HEK293 (cell line): ENCODE data around the gene BCL11A.

Experiments
- CTCF ChIA-PET: fragments of 350-600 bp; formaldehyde crosslinking; extraction: SDS; loops from one replicate; lab custom pipeline; 2021; ENCODE audit warnings: antibody characterized with exemption; lab: Yijun Ruan, JAX
- POLR2A ChIA-PET: fragments of 300-600 bp; formaldehyde crosslinking; extraction: SDS; loops from one replicate; lab custom pipeline; 2020; ENCODE audit warnings: antibody characterized with exemption, inconsistent platforms; lab: Yijun Ruan, JAX
- H3K27ac ChIP-seq: fragments of 200-500 bp; sonication (Bioruptor generic); 2 replicates; pipeline ENCODE4 v1.5.1; 2014; ENCODE audit warnings: low read depth, low read length, control low read depth, inconsistent platforms; ENCODE audit errors: extremely low read depth
- H3K36me3 ChIP-seq, 2 experiments: fragments of 200-500 bp in 1 of 2; sonication (Bioruptor generic) in 1 of 2; 1 replicate in 1 of 2; 2 replicates in 1 of 2; pipeline ENCODE4 v1.5.1; 2014 to 2017; ENCODE audit warnings: inconsistent platforms in 2 of 2, low read length in 2 of 2; ENCODE audit not compliant: control insufficient read depth in 2 of 2, insufficient read depth in 1 of 2
- H3K4me1 ChIP-seq: fragments of 200-500 bp; sonication (Bioruptor generic); 2 replicates; pipeline ENCODE4 v1.5.1; 2014; ENCODE audit warnings: mild to moderate bottlenecking, low read length, inconsistent platforms; ENCODE audit not compliant: control insufficient read depth, insufficient read depth
- H3K4me3 ChIP-seq: 2 replicates; pipeline ENCODE4 v1.5.1; 2011; ENCODE audit warnings: low read depth, mild to moderate bottlenecking, control low read depth, low read length, moderate library complexity
- H3K9me3 ChIP-seq: fragments of 200-500 bp; sonication (Bioruptor generic); 2 replicates; pipeline ENCODE4 v1.5.1; 2014; ENCODE audit warnings: low read depth, low read length, inconsistent platforms; ENCODE audit not compliant: control insufficient read depth, insufficient read depth
- EGR2 ChIP-seq: fragments of 450-650 bp; formaldehyde crosslinking; IDR thresholded peaks from 2 replicates; pipeline ENCODE4 v1.5.1; 2016; ENCODE audit warnings: low read depth, missing biosample characterization, missing genetic modification characterization
- FEZF1 ChIP-seq: fragments of 450-650 bp; formaldehyde crosslinking; IDR thresholded peaks from 2 replicates; pipeline ENCODE4 v1.5.1; 2016; ENCODE audit warnings: missing biosample characterization, missing genetic modification characterization
- HOXD13 ChIP-seq: sonication (generic); formaldehyde crosslinking; IDR thresholded peaks from 2 replicates; pipeline ENCODE4 v1.8.0; 2022; ENCODE audit warnings: missing genetic modification reagents, borderline replicate concordance
- PRDM6 ChIP-seq: fragments of 450-650 bp; formaldehyde crosslinking; IDR thresholded peaks from 2 replicates; pipeline ENCODE4 v1.5.1; 2017; ENCODE audit warnings: missing biosample characterization, missing genetic modification characterization
- WT1 ChIP-seq: fragments of 450-650 bp; formaldehyde crosslinking; IDR thresholded peaks from 2 replicates; pipeline ENCODE4 v1.5.1; 2016; ENCODE audit warnings: missing biosample characterization, missing genetic modification characterization
- ZBTB11 ChIP-seq: fragments of 450-650 bp; formaldehyde crosslinking; conservative IDR thresholded peaks from 2 replicates; pipeline ENCODE4 v1.5.1; 2016; ENCODE audit warnings: low read depth, missing biosample characterization, missing genetic modification characterization
- ZBTB17 ChIP-seq: fragments of 450-650 bp; formaldehyde crosslinking; IDR thresholded peaks from 2 replicates; pipeline ENCODE4 v1.5.1; 2016; ENCODE audit warnings: missing biosample characterization, missing genetic modification characterization
- ZBTB7A ChIP-seq: fragments of 450-650 bp; formaldehyde crosslinking; IDR thresholded peaks from 2 replicates; pipeline ENCODE4 v1.5.1; 2016; ENCODE audit warnings: low read depth, missing biosample characterization, missing genetic modification characterization
- ZNF112 ChIP-seq: fragments of 450-650 bp; formaldehyde crosslinking; IDR thresholded peaks from 2 replicates; pipeline ENCODE4 v1.5.0; 2017; ENCODE audit warnings: missing biosample characterization, missing genetic modification characterization
- ZNF148 ChIP-seq: fragments of 450-650 bp; formaldehyde crosslinking; IDR thresholded peaks from 2 replicates; pipeline ENCODE4 v1.5.0; 2017; ENCODE audit warnings: missing biosample characterization, missing genetic modification characterization, borderline replicate concordance
- ZNF211 ChIP-seq: fragments of 450-650 bp; formaldehyde crosslinking; IDR thresholded peaks from 2 replicates; pipeline ENCODE4 v1.5.1; 2016; ENCODE audit warnings: low read depth, missing biosample characterization, missing genetic modification characterization
- ZNF292 ChIP-seq: fragments of 450-650 bp; formaldehyde crosslinking; IDR thresholded peaks from 2 replicates; pipeline ENCODE4 v1.5.1; 2016; ENCODE audit warnings: low read depth, missing biosample characterization, missing genetic modification characterization, borderline replicate concordance
- ZNF449 ChIP-seq: fragments of 450-650 bp; formaldehyde crosslinking; IDR thresholded peaks from 2 replicates; pipeline ENCODE4 v1.5.1; 2017; ENCODE audit warnings: missing biosample characterization, mild to moderate bottlenecking, missing genetic modification characterization, moderate library complexity
- ZNF48 ChIP-seq: fragments of 450-650 bp; formaldehyde crosslinking; IDR thresholded peaks from 2 replicates; pipeline ENCODE4 v1.5.1; 2016; ENCODE audit warnings: missing biosample characterization, missing genetic modification characterization
- ZNF521 ChIP-seq: fragments of 450-650 bp; formaldehyde crosslinking; IDR thresholded peaks from 2 replicates; pipeline ENCODE4 v1.5.1; 2017; ENCODE audit warnings: missing biosample characterization, mild to moderate bottlenecking, missing genetic modification characterization
- ZNF549 ChIP-seq: fragments of 450-650 bp; IDR thresholded peaks from 2 replicates; pipeline ENCODE4 v1.5.1; 2018; ENCODE audit warnings: missing biosample characterization, missing genetic modification characterization, mild to moderate bottlenecking, inconsistent platforms, moderate library complexity
- ZNF558 ChIP-seq: fragments of 450-650 bp; formaldehyde crosslinking; IDR thresholded peaks from 2 replicates; pipeline ENCODE4 v1.5.1; 2016; ENCODE audit warnings: missing biosample characterization, missing genetic modification characterization
- ZNF571 ChIP-seq: fragments of 450-650 bp; formaldehyde crosslinking; IDR thresholded peaks from 2 replicates; pipeline ENCODE4 v1.5.0; 2017; ENCODE audit warnings: missing biosample characterization, missing genetic modification characterization
- ZNF624 ChIP-seq: fragments of 450-650 bp; formaldehyde crosslinking; IDR thresholded peaks from 2 replicates; pipeline ENCODE4 v1.5.1; 2017; ENCODE audit warnings: missing biosample characterization, missing genetic modification characterization
- ZNF629 ChIP-seq: fragments of 450-650 bp; formaldehyde crosslinking; IDR thresholded peaks from 2 replicates; pipeline ENCODE4 v1.5.1; 2017; ENCODE audit warnings: missing biosample characterization, missing genetic modification characterization
- ZNF747 ChIP-seq: fragments of 450-650 bp; formaldehyde crosslinking; IDR thresholded peaks from 2 replicates; pipeline ENCODE4 v1.5.1; 2016; ENCODE audit warnings: missing biosample characterization, missing genetic modification characterization
- ZNF843 ChIP-seq: fragments of 450-650 bp; formaldehyde crosslinking; IDR thresholded peaks from 2 replicates; pipeline ENCODE4 v1.5.1; 2016; ENCODE audit warnings: missing biosample characterization, missing genetic modification characterization
- ZSCAN30 ChIP-seq: fragments of 450-650 bp; IDR thresholded peaks from 2 replicates; pipeline ENCODE4 v1.5.1; 2018; ENCODE audit warnings: missing biosample characterization, mild to moderate bottlenecking, missing genetic modification characterization, moderate library complexity

BCL11A gene

GRCh38 chr2:60492548-60492947 lies 60.9 kb downstream of the BCL11A start:
- TF ChIP-seq ZNF211 (tag by site-specific recombination) = no peak
- TF ChIP-seq ZBTB17 (tag by site-specific recombination) = no peak
- TF ChIP-seq ZNF843 = no peak
- no peak for TF ChIP-seq FEZF1 (tag by site-specific recombination)
- no peak for TF ChIP-seq ZNF521
- ChIA-PET CTCF (no interaction called here), POLR2A (no interaction called here)
- Histone ChIP-seq H3K27ac (no peak overlapping the region), H3K36me3 (no peaks in the 10 kb centered on the region), H3K9me3 (no peaks in the 10 kb centered on the region), H3K4me3 (no peak overlapping the region), H3K4me1 (no peaks in the 10 kb centered on the region)

- ChIA-PET CTCF (interaction anchor here (0.6 to 0.8 kb wide), 2 partner anchors 90 to 1573 kb away, joined by 3 to 4 read pairs; no protein-coding TSS in a partner anchor), POLR2A (no interaction called here)
Measured at GRCh38 chr2:60490848-60491247, 62.6 kb downstream of the BCL11A start.

GRCh38 chr2:60490441-60490840 lies 63.0 kb downstream of the BCL11A start:
- Histone ChIP-seq H3K9me3 (no peaks in the 10 kb centered on the region), H3K27ac (no peak overlapping the region), H3K4me1 (no peaks in the 10 kb centered on the region), H3K4me3 (no peak overlapping the region), H3K36me3 (no peaks in the 10 kb centered on the region)
- TF ChIP-seq ZNF48 (tag by site-specific recombination) (no peak), WT1 (no peak), ZNF549 (tag by site-specific recombination) (no peak), ZNF292 (tag by site-specific recombination) (no peak), ZNF148 (tag by site-specific recombination) (no peak), PRDM6 (no peak), ZNF629 (tag by site-specific recombination) (no peak), ZNF112 (no peak), ZSCAN30 (no peak), ZNF558 (tag by site-specific recombination) (no peak), ZBTB11 (no peak)
- ChIA-PET CTCF (no interaction called here), POLR2A (interaction anchor here (0.6 kb wide), 1 partner anchor 60 kb away, joined by 3 read pairs; no protein-coding TSS in a partner anchor)

More at GRCh38 chr2:60490848-60491247, 62.6 kb downstream of the BCL11A start:
- H3K9me3 ChIP-seq = no peaks in the 10 kb centered on the region
- H3K27ac ChIP-seq = no peak overlapping the region
- H3K4me3 ChIP-seq = no peak overlapping the region
- TF ChIP-seq ZNF571 (tag by site-specific recombination) (no peak), ZNF747 (tag by site-specific recombination) (no peak), ZBTB7A (tag by site-specific recombination) (no peak), EGR2 (no peak), FEZF1 (tag by site-specific recombination) (no peak), HOXD13 (no peak), ZNF624 (tag by site-specific recombination) (no peak), ZNF449 (tag by site-specific recombination) (peak; percentile 49; the same call in 1 of the 2 replicates)
- TF ChIP-seq, all 188 proteins: peak for 1
- Histone ChIP-seq H3K36me3 (no peaks in the 10 kb centered on the region), H3K4me1 (no peaks in the 10 kb centered on the region)
